Activated CD4-positive, alpha-beta T cell treated with anti-CD3 and anti-CD28 coated beads for 1 hour (primary cell): ENCODE results near the gene NFS1.

Experiments
- DNase-seq: peaks from one replicate; pipeline ENCODE4 v3.0.0-alpha.2; 2020

NFS1 gene

DNA sequence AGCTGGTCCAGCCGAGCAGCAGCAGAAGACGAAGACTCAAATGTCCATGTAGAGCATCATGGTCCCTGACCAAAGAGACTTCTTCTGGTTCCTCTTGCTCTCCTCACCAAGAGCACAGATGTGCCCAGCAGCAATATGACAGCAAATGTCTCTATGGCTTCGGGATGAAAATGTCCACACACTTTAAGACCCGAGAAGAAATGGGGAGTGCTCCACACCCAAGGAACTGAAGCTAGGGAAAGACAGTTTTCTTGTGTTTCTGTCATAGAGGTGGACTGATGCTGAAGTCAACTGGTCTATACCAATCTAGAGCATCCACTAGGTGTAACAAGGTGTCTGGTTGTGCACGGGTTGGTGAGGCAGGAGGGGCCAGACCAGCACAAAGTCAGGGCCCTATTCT lies 29.9 kb downstream of the NFS1 start:
- DNase-seq = no peak

DNA sequence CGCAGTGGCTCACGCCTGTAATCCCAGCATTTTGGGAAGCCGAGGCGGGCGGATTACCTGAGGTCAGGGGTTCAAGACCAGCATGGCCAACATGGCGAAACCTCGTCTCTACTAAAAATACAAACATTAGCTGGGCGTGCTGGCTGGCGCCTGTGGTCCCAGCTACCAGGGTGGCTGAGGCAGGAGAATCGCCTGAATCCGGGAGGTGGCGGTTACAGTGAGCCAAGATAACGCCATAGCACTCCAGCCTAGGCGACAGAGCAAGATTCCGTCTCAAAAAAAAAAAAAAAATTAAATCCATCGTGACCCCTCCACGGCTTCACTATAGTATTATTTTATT lies 33.2 kb downstream of the NFS1 start:
- DNase-seq = no peak

DNA sequence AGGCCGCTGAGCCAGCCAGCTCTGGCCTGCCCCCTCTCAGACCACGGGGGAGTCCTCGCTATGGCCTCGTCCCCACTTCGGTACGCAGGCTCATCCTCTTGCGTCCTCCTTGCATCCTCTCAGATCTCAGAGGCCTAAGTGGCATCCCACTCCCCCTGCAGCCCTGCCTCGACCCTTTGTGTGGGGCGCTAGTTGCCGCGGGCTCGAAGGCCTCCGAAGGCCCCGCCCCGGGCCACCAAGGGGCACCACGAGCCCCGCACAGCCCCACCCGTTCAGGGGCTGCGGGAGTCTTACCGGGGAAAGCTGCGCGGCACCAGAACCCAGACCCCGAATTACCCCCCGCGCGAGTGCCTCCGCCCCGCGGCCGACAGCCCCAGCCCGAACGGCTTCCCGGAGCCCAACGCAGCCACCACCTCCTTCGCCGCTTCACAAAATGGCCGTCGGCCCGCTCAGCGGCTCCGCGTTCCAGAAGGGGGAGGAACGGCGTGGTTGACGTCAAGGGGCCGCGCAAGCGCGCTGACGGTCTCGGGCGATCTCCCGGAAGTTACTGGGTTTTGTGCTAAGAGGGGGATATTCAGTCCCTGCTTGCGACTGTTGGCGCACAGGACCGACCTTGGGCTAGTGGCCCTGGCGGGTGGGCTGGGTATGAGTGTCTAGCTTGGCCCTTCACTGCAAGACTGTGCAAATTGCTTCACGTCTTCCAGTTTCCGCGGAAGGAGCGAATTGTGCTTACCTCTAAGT lies 34.5 kb downstream of the NFS1 start, which contains the start of the genes CPNE1 and RBM12:
TSS of gene CPNE1 (minus strand) at position 435 of the 741 bp plus-strand sequence. CDS start 31,977 bp downstream, outside the sequence.
TSS of gene RBM12 (minus strand) at position 435 of the 741 bp plus-strand sequence. CDS start 9,578 bp downstream, outside the sequence.
- peak; percentile 89 for DNase-seq

DNA sequence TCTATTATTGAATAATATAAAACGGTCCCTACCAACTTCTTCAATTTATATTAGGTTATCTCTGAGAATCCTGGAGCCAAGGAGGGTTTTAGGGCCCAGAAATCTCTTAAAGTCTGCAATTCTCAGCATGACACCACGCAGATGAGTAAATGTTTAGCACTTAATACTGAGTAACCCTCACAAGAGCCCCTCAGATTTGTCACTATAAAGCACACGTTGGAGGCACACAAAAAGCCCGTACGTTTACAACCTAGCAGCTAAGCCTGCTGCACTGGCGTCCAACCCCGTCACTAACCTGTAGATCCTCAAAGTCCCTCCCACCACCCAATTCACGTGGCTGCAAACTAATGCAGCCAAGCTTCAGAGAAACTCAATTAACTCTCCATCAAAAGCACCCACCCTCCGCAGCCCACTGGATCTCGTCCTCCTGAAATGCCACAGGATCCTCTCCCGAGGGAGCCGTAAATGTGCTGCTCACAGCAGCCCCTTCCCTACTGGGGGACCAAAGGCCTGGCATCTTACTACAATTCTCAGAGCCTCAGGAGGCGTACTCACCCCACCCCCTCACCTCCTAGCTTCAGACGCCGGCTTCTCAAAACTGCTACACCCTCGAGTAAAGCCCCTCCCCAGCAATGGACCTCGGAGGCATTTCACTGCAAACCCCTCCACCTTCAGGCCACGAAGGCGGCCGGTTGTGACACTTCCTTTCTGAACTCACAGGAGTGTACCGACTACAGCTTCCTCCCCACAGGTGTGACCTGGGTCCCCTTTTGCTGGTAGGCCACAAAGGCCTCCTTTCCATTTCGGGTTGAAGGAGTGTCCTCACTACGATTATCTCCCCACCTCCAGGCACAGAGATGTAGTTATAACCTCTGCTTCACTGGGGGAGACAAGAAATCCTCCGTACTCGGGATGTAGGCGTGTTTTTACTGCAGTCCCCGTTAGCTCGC lies 35.4 kb downstream of the NFS1 start:
- peak; percentile 41 for DNase-seq

DNA sequence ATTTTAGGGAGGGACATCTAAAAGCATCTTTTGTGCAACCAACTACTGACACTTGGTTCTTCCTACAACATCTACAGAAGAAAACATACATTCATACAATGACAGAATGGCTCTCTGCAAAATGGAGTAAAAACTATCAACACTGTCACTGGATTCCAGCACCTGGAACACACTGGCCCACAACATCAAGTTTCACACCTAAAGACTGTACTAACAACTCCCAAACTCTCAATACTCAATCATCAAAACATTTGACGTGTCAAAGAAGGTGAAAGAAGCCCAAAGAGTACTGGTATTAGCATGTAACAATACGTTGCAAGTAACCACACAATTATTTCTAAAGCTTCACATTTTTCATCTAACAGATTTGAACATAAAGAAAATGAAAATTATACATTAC lies 36.6 kb downstream of the NFS1 start:
- DNase-seq = no peak

DNA sequence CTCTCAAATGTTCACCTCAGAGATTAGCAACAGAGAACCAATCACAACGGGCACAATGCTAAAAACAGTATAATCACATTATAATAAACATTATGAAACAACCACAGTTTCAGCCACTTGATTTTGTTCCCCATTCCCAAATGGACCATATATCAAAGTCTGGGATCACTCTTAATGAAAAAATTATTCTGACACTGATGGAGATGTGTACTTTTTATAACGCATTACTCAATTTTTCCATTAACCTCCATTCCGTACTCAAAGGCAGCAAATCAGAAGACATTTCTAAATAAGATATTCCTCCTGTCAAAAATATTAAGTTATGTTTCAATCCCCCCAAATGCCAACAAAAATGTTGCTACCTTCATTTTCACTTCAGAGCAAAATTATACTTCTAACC lies 37.2 kb downstream of the NFS1 start:
- DNase-seq = no peak

DNA sequence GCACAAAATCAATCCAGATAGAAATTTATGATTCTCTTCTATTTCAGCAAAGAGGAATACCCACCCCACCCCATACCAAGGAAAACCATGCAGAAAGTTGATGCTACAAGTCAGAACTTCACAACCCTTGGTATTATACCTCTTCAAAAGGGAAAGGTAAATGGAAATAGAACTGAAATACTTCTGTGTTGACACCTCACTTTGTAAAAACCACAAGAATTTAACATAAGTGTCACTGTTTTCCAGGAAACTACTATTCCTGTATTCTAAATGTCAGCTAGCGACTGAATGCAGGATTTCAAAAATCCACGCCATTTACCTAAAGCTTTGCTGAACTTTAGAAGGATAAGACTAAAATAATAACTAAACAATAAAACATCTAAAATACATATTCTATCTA lies 38.1 kb downstream of the NFS1 start:
- no peak for DNase-seq

DNA sequence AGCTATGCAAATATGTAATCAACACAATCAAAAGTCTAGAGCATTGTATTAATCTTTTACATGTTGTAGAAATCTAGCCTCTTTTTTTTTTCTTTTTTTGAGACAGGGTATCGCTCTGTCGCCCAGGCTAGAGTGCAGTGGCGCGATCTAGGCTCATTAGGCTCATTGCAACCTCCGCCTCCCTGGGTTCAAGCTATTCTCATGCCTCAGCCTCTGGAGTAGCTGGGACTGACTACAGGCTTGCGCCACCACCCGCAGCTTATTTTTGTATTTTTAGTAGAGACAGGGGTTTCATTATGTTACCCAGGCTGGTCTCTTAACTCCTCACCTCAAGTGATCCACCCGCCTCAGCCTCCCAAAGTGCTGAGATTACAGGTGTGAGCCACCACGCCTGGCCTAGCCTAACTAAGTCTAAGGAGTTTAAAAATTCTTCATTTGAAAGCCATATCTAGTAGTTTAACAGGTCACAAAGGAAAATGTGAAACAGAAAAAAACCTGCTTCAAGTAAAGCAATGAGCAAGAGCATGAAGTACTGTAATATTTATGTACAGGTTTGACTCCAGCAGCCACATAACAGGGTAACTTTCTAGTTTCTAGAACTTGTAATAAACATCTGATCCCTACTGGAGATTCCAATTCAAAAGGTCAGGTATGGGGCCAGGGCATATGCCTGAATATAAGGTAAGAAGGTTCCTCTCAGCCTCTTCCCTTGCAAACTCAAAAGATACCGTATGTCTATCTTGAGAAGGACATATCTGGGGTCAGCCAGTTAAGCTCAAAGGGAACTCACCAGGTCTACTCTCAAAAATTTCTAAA lies 38.8 kb downstream of the NFS1 start:
- DNase-seq = no peak

DNA sequence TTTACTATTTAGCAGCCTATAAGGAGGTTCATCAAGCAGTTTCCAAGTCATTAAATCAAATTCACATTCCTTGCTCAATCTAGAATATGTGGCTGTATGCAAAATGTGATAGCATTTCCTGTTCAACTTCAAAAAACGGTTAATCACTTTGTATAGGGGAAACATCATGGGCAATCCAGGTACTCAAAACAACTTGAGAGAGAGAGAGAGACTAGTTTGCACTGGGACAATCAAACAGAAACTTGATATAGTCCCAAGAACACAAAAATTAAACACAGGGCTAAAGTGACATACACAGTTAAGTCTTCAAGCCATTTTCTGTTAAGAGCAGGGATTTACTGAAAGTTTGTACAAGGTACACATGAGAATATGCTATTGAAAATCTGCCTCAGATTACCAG lies 41.9 kb downstream of the NFS1 start:
- DNase-seq = no peak

DNA sequence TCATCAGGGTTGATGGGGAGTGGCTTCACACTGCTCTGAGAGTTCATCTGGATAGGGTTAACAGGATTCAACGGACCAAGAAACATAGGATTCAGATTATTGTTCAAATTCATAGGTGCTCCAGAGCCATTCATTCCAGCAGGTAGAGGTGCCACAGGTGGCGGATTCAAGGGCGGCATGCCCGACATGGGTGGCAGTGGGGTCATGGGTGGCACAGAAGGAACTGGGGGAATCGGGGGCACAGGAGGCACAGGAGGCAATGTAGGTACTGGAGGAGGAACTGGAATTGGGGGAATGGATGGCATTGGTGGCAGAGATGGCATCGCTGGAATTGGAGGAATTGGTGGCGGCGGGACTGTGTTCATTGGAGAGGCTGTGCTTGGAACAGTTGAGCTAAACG lies 44.7 kb downstream of the NFS1 start:
- no peak for DNase-seq

DNA sequence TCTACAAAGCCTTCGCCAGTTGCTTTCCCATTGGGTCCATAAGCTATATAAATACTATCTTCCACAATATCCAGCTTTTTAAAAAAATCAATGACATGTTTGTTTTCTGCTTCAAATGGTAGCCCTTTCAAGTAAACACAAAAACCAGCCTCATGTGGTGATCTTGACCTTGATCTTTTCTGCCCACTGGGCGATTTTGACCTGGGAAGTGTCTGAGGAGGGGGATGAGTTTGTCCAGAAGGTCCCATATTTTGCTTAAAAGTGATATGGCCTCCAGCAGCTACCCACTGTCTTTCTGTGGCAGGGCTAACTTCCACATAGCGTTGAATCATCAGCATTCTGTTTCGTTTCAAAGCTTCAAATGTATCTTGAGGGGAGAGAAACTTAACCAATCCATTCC lies 45.3 kb downstream of the NFS1 start:
- DNase-seq = no peak

DNA sequence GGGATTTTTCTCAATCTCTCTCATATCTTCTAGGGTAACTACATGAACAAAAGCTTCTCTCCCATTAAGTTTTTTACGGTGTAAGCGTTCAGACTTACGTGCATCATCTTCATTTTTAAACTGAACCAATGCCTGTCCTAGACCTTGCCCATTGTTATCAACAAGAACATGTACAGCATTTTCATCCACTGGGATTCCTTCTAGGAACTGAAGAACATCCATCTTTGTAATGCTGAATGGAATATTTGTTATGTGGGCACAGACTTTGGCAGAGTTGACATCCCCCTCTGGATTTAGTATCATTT lies 45.8 kb downstream of the NFS1 start:
- DNase-seq = no peak

DNA sequence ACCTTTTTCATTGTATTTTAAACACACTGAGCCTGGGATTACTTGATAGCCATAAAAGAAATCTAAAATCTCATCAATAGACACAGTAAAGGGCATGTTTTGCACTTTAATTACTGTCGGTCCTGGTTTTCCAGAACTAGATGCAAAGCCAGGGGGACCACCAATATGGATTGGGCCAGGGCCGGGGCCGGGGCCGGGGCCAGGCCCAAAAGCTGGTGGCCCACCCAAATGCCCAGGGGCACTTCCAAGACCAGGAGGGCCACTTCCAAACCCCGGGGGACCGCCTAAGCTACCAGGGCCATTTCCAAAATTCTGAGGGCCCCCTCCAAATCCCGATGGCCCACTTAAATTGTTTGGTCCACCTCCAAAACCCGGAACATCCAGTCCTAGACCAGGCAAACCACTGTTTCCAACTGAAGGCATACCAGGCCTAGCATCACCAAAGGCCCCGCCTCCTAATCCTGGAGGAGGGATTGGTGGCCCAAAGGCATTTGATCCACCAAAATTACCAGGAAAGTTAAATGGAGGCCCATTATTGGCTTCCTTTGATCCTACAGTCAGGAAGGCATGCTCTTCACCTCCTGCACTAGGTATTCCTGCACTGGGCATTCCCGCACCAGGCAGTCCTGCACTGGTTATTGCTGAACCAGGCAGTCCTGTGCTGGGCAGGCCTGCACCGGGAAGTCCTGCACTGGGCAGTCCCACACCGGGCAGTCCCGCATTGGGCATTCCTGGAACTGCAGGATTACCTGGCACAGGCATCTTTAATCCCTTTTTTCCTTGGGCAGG lies 46.3 kb downstream of the NFS1 start:
- DNase-seq = no peak

DNA sequence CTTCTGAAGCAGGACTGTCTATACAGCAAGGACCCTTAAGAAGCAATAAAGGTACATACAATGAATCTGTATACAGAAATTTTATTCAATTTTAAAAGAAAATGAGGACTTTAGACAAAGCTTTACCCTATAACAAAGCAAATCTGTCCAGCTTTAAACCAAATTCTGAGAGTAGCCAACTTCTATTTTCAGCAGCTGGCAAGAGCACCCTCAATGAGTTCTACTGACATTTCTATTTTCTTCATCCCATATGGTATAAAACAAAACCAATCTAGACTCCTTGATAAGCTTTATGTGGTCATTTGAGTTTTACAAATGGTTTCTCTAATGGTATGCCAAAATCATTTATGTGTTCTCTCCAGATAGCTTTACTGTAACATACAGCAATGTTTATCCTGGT lies 47.2 kb downstream of the NFS1 start:
- no peak for DNase-seq

DNA sequence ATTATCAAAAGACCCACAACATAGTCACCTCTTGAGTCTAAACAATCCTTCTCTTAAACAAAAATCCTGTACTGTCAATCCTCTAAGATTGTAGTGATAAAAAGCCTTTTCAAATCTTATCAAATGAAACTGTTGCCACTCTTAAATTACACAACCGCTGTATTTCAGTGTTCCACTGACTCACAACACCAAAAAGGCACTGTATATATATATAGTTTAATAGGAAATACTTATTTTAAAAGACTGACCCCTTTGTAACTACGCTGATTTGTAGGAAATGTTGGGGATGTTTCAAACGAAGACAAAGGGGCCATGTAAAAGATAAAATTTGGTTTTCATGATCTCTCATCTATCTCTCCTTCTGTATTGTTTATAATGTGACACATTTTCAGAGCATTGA lies 48.5 kb downstream of the NFS1 start:
- no peak for DNase-seq

DNA sequence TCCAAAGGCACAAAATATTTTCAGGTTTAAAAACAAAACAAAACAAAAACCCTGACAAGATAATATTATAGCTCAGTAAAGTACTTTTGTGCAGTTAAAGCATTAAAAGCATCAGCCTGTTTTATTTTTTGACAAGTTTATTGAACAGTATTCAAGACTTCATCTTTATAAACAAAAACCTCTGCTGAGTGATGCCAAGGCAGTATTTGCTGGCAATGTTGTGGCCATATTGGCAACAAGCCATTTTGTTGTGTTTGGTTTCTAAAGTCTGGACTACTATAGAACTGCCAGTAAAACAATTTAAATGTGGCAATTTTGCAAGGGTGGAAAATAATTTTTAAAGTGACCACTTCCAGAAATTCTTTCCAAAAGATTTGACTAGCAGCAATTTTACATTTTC lies 50.3 kb downstream of the NFS1 start:
- DNase-seq = no peak

DNA sequence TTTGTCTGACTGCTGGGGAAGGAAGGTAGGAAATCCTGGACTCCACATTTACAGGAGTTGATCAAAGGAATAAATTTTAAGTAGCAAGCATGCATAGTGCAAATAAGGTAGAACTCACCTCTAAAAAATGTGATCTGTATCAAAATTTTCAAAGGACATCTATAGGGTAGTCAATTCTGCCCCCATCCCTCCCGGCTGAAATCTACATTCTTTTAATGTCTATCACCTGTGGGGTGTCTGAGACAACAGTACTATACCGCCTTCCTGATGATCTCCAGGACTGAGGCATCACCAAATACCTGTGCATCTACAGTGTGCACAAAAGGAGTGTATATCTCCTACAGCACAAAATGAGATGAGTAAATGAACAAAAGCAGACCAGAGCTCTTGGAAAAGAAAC lies 54.3 kb downstream of the NFS1 start:
- DNase-seq = no peak

DNA sequence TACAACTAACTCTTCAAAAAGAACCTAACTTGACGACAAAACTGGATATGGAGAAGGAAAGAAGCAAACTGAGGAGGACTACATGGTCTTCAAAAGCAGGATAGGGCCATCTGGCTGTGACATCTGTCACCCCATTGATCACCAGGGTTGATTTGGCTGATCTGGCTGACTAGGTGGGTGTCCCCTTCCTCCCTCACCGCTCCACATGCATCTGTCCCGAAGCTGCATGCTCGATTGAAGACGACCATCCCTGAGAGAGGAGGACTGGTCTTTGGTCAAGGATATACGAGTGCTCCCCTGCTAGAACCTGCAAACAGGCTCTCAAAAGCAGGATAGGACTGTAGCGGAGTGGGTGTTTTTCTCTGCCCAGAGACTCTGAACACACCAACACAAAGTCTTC lies 56.1 kb downstream of the NFS1 start:
- no peak for DNase-seq

DNA sequence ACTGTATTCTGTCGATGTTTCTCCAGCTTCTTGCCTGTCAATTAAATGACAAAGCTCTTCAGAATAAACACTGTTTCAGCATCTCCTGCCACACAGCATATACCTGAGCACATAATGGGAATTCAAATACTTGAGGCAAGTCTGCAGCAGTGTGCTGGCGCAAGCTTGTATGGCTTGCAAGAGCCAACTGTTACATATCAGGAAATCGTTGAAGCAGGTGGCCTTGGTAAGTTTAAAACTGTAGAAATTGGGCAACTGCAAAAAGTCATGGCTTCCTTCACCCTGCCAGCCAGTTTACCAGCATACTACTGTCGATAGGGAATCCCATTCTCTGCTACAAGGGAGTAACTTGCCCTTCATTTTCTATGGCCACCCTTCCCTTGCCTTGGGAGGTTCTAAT lies 57.4 kb downstream of the NFS1 start:
- DNase-seq = no peak

DNA sequence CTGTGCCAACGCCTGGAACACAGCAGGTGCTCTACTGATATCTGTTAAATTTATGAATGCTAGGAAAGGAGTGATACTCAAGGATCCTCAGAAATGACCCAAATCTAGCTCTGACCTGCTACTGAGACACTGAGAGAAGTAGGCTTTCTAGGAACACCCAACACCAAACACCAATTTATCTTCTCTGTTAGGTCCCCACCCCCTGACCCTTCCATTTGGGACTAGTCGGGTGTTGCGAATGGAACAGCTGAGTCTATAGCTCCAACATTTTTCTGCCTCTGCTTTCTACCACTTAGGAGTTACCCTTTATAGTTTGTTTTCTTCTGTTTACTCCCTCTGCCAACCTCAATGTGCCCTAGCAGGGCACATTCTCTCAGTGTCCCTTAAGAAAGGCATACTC lies 58.4 kb downstream of the NFS1 start:
- no peak for DNase-seq

DNA sequence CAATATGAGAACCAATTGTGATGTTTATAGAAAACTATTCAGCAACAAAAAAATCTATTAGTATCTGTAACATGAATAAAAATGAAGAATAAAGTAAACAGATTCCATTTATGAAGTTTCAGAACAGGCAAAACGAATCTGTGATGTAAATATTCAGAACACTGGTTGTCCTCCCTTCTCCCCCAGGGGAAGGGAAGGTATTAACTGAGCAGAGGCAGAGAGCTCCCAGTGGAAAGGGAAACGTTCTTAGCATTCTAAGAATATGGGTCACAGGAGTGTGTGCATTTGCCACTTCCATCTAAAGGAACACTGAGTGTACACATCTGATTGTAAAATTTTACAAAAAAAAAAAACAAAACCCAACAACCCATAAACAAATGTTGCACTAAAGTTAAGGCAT lies 60.4 kb downstream of the NFS1 start:
- no peak for DNase-seq

DNA sequence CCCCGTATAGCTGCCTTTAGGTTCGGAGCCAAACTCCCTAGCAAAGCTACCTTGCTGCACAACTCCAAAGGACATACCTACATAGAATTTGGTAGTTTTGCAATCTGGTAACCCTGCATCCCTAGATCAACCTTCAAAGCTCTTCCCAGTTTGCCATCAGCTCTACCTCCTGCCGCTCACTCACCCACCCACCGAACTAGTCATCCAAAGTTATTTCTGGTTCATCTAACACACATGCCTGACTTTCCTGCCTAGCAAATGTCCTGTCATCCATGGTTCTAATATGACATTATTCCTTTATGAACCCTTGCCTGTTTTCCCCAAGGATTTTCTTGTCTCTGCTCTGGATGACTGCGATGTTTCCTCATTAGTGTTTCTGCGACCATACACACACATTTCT lies 61.9 kb downstream of the NFS1 start:
- no peak for DNase-seq

DNA sequence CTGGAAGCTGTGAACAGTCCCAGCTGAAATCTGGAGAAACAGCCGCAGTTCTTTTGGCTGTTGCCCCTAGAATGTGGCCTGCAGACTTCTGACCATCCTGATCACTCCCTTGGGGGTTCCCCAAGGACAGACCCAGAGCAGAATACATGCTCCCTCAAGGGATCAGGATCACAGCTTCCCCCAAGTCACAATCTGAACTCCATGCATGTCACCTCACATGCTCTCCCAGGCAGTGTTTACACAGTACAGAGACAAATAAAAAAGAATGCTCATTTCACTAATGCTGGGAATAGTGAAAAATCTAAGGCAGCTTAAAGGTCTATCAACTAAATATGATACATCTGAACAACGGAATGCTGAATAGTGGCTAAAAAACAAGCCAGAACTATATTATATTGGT lies 63.1 kb downstream of the NFS1 start:
- DNase-seq = no peak
